GM04504 (cell line): ENCODE measurements around the gene APPL2.

Source experiments
- DNase-seq: peaks from one replicate; pipeline ENCODE4 v3.0.0-alpha.2; 2012; ENCODE audit warnings: low read depth

The APPL2 gene

GRCh38 chr12:105222726-105223351 lies 13.1 kb downstream of the APPL2 start:
- no peak for DNase-seq

GRCh38 chr12:105222284-105222655 lies 13.7 kb downstream of the APPL2 start:
- DNase-seq = no peak

- DNase-seq = no peak
Measured at GRCh38 chr12:105221583-105222283, 14.2 kb downstream of the APPL2 start.

GRCh38 chr12:105220929-105221290 lies 15.1 kb downstream of the APPL2 start:
- no peak for DNase-seq

- DNase-seq = no peak
Measured at GRCh38 chr12:105220150-105220928, 15.6 kb downstream of the APPL2 start.

GRCh38 chr12:105219261-105220028 lies 16.5 kb downstream of the APPL2 start:
- DNase-seq = no peak

- DNase-seq = no peak
Measured at GRCh38 chr12:105218434-105218833, 17.5 kb downstream of the APPL2 start.

GRCh38 chr12:105214670-105215375 lies 21.2 kb downstream of the APPL2 start:
- DNase-seq = no peak

- no peak for DNase-seq
Measured at GRCh38 chr12:105214148-105214547, 21.8 kb downstream of the APPL2 start.

- DNase-seq = peak; percentile 86
Measured at GRCh38 chr12:105212438-105212837, 23.5 kb downstream of the APPL2 start.

- DNase-seq = no peak
Measured at GRCh38 chr12:105209091-105209490, 26.9 kb downstream of the APPL2 start.

- DNase-seq = no peak
Measured at GRCh38 chr12:105206686-105207374, 29.1 kb downstream of the APPL2 start.

GRCh38 chr12:105205322-105206048 lies 30.5 kb downstream of the APPL2 start:
- no peak for DNase-seq

- DNase-seq = peak; percentile 76
Measured at GRCh38 chr12:105204916-105205315, 31.1 kb downstream of the APPL2 start.

GRCh38 chr12:105204127-105204526 lies 31.8 kb downstream of the APPL2 start:
- DNase-seq = no peak

- DNase-seq = no peak
Measured at GRCh38 chr12:105202202-105202601, 33.8 kb downstream of the APPL2 start.

GRCh38 chr12:105201299-105201698 lies 34.7 kb downstream of the APPL2 start:
- DNase-seq = no peak

- no peak for DNase-seq
Measured at GRCh38 chr12:105200385-105200784, 35.6 kb downstream of the APPL2 start.

GRCh38 chr12:105198961-105199360 lies 37.0 kb downstream of the APPL2 start:
- DNase-seq = no peak

- DNase-seq = no peak
Measured at GRCh38 chr12:105196090-105196489, 39.9 kb downstream of the APPL2 start.
